GM21529 (cell line): ENCODE measurements around the gene AAGAB.
A peak's percentile ranks its signal among the peaks of the same experiment; 100 is the strongest.

Experiments
- ATAC-seq: cut with Tn5 transposase; IDR thresholded peaks from one replicate; pipeline ENCODE4 v1.9.1; 2021; ENCODE audit not compliant: unreplicated experiment

Gene AAGAB

GRCh38 chr15:67190326-67190725 is 64.1 kb downstream of the AAGAB start:
- no peak for ATAC-seq

- no peak for ATAC-seq
These were observed 65.0 kb downstream of the AAGAB start for GRCh38 chr15:67189326-67190051.

- ATAC-seq = no peak
These were observed 65.8 kb downstream of the AAGAB start for GRCh38 chr15:67188551-67189218.

- ATAC-seq = no peak
These were observed 67.1 kb downstream of the AAGAB start for GRCh38 chr15:67187351-67187854.

- ATAC-seq = no peak
These were observed 67.8 kb downstream of the AAGAB start for GRCh38 chr15:67186688-67187087.

- no peak for ATAC-seq
These were observed 68.2 kb downstream of the AAGAB start for GRCh38 chr15:67186226-67186649.

- no peak for ATAC-seq
These were observed 68.7 kb downstream of the AAGAB start for GRCh38 chr15:67185621-67186225.

- ATAC-seq = no peak
These were observed 69.4 kb downstream of the AAGAB start for GRCh38 chr15:67185051-67185450.

GRCh38 chr15:67184208-67184925 is 70.1 kb downstream of the AAGAB start:
- ATAC-seq = no peak

- ATAC-seq = no peak
These were observed 70.9 kb downstream of the AAGAB start for GRCh38 chr15:67183443-67184169.

GRCh38 chr15:67181221-67181639 is 73.2 kb downstream of the AAGAB start:
- no peak for ATAC-seq

- ATAC-seq = no peak
These were observed 73.8 kb downstream of the AAGAB start for GRCh38 chr15:67180514-67181191.

- ATAC-seq = no peak
These were observed 74.4 kb downstream of the AAGAB start for GRCh38 chr15:67180035-67180434.

- no peak for ATAC-seq
These were observed 75.0 kb downstream of the AAGAB start for GRCh38 chr15:67179411-67179995.

GRCh38 chr15:67178569-67179210 is 75.8 kb downstream of the AAGAB start:
- no peak for ATAC-seq

GRCh38 chr15:67177752-67178151 is 76.7 kb downstream of the AAGAB start:
- ATAC-seq = no peak

- no peak for ATAC-seq
These were observed 78.1 kb downstream of the AAGAB start for GRCh38 chr15:67176195-67176971.

GRCh38 chr15:67175643-67176071 is 78.8 kb downstream of the AAGAB start:
- ATAC-seq = peak; percentile 64
